CMK (cell line): ENCODE measurements around the gene BHMT.
"Not testable (repeated sequence)": the region's sequence is repeated elsewhere in the genome, so short reads cannot be mapped to it uniquely, and the experiment has no call there.

ENCODE experiments used
- DNase-seq: peaks from one replicate; pipeline ENCODE4 v3.0.0-alpha.2; 2010; ENCODE audit warnings: low read depth

Gene BHMT

GRCh38 chr5:79172269-79172668 lies 60.7 kb downstream of the BHMT start:
- no peak for DNase-seq

- no peak for DNase-seq
Observed at GRCh38 chr5:79173626-79174025, 62.0 kb downstream of the BHMT start.

- DNase-seq: not testable (repeated sequence)
Observed at GRCh38 chr5:79180449-79180848, 68.8 kb downstream of the BHMT start.

GRCh38 chr5:79181419-79182022 lies 69.9 kb downstream of the BHMT start:
- no peak for DNase-seq
